NCI-H146 treated with DMSO at 0.1 percent for 48 hours (cell line): Measurements from ENCODE around the gene ACSM2A.
"Not testable (repeated sequence)": the region's sequence is repeated elsewhere in the genome, so short reads cannot be mapped to it uniquely, and the experiment has no call there.

Experiments
- DNase-seq: peaks from one replicate; lab custom pipeline; 2025; ENCODE audit not compliant: unreplicated experiment; lab: John Stamatoyannopoulos, UW

Gene ACSM2A

GRCh38 chr16:20446652-20447393, 4.5 kb upstream of the ACSM2A start:
- DNase-seq = not testable (repeated sequence)

DNA sequence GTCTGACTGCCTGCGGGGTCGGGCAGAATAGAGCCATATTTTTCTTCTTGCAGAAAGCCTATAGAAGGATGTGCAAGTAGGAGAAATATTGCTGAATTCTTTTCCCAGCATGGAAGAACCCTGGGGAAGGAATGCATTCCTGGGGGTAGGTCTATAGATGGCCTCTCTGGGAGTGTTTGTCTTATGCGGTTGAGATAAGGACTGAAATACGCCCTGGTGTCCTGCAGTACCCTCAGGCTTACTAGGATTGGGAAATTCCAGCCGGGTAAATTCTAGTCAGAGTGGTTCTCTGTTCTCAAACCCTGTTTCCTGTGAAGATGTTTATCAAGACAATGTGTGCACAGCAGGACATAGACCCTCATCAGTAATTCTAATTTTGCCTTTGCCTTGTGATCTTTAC, 2.3 kb downstream of the ACSM2A start:
- DNase-seq = not testable (repeated sequence)

GRCh38 chr16:20459227-20459626, 7.9 kb downstream of the ACSM2A start:
- DNase-seq = not testable (repeated sequence)

DNA sequence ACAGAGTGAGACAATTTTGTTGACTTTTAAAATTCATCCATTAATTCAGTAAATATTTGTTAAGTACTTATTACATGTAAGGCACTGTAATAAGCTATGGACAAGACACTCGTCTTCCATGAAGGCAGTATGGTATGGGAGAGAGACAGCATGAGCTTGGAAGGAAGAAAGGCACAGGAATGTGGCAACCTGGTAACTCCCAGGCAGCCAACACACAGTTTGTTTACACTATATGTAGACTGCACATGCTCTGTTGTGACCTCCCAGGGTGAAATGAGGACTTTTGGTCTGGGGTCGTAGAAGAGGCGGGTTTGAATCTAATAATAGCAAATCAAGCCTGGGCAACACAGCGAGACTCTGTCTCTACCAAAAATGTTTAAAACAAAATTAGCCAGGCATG, 9.0 kb downstream of the ACSM2A start:
- not testable (repeated sequence) for DNase-seq

DNA sequence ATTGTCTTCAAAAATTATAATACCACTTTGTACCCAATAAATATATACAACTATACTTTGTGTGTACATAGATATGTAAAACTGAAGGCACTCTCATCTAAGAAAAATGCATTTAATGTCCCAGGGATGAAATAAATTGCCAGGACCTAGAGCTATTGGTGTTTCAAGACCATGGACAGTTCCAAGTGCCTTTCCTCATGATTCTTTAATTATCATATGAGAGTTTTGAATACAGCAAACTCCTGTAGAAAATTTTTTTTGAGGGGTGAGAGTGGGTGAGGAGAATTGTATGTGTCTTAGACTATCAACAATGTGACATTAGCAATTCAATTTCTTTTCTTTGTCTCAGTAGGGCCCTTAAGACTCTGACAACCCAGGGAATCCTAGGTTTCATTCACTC, 17.6 kb downstream of the ACSM2A start:
- DNase-seq = not testable (repeated sequence)

- DNase-seq = not testable (repeated sequence)
These were observed 18.6 kb downstream of the ACSM2A start for GRCh38 chr16:20469930-20470329.

DNA sequence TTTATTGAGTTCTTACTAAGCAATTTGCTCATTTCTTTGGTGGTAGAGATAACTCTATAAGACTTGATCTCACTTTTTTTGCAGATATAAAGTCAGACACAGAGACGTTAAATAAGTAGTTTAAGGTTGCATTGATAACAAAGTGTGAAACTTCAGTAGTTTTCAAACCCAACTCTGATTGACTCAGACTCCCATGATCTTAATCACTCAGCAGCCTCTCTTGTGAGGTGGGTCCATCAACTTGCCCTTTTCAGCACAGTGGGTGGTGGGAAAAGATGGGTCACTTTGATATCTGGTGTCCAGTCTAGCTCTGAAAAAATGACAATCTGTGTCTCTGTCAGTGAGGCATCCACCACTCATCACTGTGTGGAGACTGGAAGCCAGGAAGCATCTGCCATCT, 19.4 kb downstream of the ACSM2A start:
- DNase-seq = not testable (repeated sequence)

DNA sequence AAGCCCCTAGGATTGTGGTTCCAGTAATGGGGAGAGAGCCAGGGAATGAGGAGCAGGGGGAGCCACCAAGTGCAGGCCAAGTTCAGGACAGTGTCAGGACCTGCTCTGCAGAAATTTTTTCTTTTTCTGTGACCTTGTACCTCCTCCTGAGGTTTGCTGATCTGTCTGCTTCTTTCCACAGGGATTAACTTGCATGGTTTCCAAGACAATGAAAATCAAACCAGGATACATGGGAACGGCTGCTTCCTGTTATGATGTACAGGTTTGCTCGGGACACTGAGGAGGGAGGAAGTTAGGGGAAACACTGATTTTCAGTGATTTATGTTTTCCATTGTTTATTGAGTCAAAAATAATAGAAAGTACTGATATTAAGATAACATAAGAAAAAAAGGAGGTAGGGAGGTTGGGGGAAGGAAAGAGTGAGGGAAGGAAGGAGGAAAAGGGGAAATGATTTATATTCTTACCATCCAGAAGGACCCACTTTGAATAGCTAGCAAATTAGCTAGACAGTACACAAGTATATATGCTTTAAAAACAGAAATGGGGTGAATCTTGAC, 25.9 kb downstream of the ACSM2A start:
- not testable (repeated sequence) for DNase-seq

GRCh38 chr16:20483989-20484388, 32.7 kb downstream of the ACSM2A start:
- DNase-seq = not testable (repeated sequence)

DNA sequence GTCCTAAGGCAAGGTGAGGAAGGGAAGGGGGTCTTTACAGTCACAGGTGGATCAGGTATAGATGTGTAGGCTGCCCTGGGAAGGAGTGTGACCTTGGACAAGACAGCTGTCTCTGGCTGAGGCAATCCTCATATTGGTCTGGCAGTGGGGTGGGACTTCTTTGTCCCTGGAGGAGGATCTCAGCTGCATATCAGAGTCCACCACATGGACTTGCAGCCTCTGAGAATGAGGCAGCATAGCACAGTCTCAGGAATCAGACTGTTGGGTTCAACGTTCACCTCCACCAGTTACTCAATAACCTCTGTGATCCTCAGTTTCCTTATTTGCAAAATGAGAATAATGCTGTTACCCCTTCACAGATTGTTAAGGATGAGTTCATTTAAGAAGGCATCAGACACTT, 33.4 kb downstream of the ACSM2A start:
- no peak for DNase-seq

DNA sequence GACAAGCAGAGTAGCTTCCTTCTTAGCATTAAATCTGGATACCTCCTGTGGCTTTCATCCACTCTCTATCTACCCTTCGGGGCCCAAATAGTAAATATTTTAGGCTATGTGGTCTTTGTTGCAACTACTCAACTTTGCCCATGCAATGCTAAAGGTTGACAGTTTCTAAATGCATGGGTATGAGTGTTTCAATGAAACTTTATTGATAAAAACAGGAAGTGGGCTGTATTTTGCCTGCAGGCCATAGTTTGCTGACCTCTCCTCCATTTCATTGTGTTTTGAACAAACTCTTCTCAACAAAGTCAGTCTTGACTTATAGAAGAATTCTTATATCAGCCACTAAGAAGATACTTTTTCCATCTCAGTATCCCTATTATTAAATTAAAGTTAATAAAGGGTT, 34.1 kb downstream of the ACSM2A start:
- DNase-seq = no peak

GRCh38 chr16:20490994-20491393, 39.7 kb downstream of the ACSM2A start:
- not testable (repeated sequence) for DNase-seq

DNA sequence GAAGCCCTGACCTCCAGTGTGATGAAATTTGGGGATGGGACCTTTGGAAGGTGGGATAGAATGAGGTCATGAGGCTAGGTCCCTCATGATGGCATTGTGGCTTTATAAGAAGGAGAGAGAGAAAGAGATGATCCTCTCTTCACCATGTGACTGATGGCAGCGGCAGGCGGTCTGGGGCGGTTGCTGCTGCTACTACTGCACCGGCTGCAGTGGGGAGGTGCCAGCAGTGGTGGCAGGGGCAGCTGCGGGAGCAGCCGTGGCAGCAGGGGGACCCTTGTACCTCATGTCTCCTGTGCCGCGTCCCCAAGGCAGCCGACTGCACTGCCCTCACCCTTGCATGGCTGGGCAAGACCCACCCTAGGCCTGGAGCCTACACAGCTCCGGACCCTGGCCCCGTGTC, 40.1 kb downstream of the ACSM2A start:
- DNase-seq = not testable (repeated sequence)

- no peak for DNase-seq
These were observed 53.1 kb downstream of the ACSM2A start for GRCh38 chr16:20504418-20504817.

- DNase-seq = no peak
These were observed 56.0 kb downstream of the ACSM2A start for GRCh38 chr16:20507280-20507679.

DNA sequence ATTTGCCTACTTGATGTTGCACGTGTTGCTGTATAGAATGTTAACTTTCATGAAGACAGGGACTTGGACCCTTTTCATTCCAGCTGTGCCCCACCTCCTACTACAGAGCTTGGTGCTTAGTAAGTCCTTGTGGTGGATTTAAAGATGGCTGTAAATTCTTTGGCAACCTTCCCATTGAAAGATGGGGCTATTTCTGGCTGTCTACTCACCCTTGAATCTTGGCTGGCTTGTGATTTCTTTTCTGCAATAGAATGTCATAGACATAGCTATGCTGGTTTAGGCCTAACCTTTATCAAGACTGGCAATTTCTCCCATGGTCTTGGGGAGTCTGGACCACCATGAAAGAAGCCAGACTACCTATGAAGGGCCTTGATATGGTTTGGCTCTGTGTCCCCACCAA, 59.0 kb downstream of the ACSM2A start:
- no peak for DNase-seq

- DNase-seq = no peak
These were observed 64.4 kb downstream of the ACSM2A start for GRCh38 chr16:20515688-20516090.

DNA sequence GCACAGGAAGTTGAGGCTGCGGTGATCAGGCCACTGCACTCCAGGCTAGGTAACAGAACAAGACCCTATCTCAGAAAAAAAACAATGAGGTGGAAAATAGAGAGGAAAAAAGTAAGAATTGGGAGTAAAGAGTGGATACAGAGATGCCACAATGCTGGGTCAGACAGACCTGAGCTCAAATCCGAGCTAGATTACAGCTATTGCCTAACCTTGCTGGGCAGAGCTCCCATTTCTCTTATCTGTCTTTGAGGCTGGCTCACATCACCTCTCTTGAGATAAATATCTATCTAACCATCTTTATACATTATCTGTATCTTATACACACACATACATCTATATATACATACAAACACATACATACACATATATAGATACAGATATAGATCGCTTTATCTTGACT, 65.8 kb downstream of the ACSM2A start:
- DNase-seq = no peak

- DNase-seq = no peak
These were observed 67.9 kb downstream of the ACSM2A start for GRCh38 chr16:20519231-20519630.

DNA sequence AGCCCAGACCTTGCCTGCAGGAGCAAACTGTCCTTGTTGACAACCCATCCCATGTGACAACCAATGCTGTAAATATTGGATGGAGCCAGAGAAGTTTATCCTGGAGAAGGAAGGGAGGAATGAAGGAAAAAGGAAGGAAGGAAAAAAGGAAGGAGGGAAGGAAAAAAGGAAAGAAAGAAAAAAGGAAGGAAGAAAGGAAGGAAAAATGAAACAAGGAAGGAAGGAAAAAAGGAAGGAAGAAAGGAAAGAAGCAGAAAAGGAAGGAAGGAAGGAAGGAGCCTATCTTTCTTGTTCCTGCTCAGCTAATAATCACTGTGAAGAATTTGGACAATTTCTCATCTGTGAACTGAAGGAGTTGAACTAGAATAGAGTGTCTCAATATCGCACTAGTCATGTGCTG, 68.8 kb downstream of the ACSM2A start:
- DNase-seq = no peak

DNA sequence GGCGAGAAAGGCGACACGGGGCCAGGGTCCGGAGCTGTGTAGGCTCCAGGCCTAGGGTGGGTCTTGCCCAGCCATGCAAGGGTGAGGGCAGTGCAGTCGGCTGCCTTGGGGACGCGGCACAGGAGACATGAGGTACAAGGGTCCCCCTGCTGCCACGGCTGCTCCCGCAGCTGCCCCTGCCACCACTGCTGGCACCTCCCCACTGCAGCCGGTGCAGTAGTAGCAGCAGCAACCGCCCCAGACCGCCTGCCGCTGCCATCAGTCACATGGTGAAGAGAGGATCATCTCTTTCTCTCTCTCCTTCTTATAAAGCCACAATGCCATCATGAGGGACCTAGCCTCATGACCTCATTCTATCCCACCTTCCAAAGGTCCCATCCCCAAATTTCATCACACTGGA, 80.5 kb downstream of the ACSM2A start:
- DNase-seq = not testable (repeated sequence)

- not testable (repeated sequence) for DNase-seq
These were observed 81.0 kb downstream of the ACSM2A start for GRCh38 chr16:20532284-20532792.

DNA sequence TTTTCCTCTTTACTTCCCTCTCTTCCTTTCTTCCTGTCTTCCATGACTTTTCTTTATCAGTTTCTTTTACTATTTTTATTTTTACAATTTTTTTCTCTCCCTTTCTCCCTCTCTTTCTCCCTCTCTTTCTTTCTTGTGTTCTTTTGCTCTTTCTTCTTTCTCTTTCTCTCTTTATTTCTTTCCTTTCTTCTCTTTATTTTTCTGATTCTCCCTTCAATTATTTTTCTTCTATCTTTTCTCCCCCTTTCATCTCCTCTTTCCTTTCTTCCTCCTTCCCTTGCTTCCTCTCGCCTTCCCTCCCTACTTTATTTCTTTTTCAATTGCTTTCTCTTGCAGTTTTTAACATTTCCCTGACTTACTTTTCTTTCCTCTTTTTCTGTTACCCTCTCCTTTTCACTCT, 85.3 kb downstream of the ACSM2A start:
- DNase-seq = not testable (repeated sequence)
